GM23338 (cell line): ENCODE results near the gene HIGD1B. TPM values are rescaled to one million over a fixed set of nuclear protein-coding genes. Genes with fewer than 3 reads are reported as not detected.

ENCODE experiments used
- ATAC-seq: fragments of 200-7000 bp; cut with Tn5 transposase; 3 replicates; pipeline ENCODE4 v1.9.1; 2020
- DNase-seq: peaks from one replicate; pipeline ENCODE4 v3.0.0-alpha.2; 2015; ENCODE audit warnings: low spot score
- H2AFZ ChIP-seq: fragments of 200-600 bp; sonication (generic); 2 replicates; pipeline ENCODE4 v1.8.0; 2016; ENCODE audit warnings: antibody characterized with exemption, mild to moderate bottlenecking, moderate library complexity
- H3F3A ChIP-seq: fragments of 200-600 bp; sonication (generic); replicated peaks from 2 replicates; pipeline ENCODE4 v1.8.0; 2017; ENCODE audit warnings: antibody characterized with exemption, mixed run types, low read depth
- H3K27ac ChIP-seq: fragments of 200-600 bp; sonication (generic); 2 replicates; pipeline ENCODE4 v1.6.1; 2016; ENCODE audit warnings: low read depth
- H3K27me3 ChIP-seq: fragments of 200-600 bp; sonication (generic); 2 replicates; pipeline ENCODE4 v1.8.0; 2016; ENCODE audit warnings: mild to moderate bottlenecking, mixed run types, moderate library complexity; ENCODE audit not compliant: insufficient read depth
- H3K36me3 ChIP-seq: fragments of 200-600 bp; sonication (generic); 2 replicates; pipeline ENCODE4 v1.8.0; 2016; ENCODE audit warnings: mild to moderate bottlenecking; ENCODE audit not compliant: insufficient read depth
- H3K4me1 ChIP-seq: fragments of 200-600 bp; sonication (generic); 2 replicates; pipeline ENCODE4 v1.8.0; 2016; ENCODE audit warnings: mild to moderate bottlenecking, moderate library complexity; ENCODE audit not compliant: insufficient read depth
- H3K4me2 ChIP-seq: fragments of 200-600 bp; sonication (generic); 2 replicates; pipeline ENCODE4 v1.7.1; 2017; ENCODE audit warnings: mixed run types
- H3K4me3 ChIP-seq: fragments of 200-600 bp; sonication (generic); 2 replicates; pipeline ENCODE4 v1.6.1; 2016; ENCODE audit warnings: mixed run types
- H3K79me2 ChIP-seq: fragments of 200-600 bp; sonication (generic); replicated peaks from 2 replicates; pipeline ENCODE4 v1.8.0; 2017; ENCODE audit warnings: mild to moderate bottlenecking; ENCODE audit not compliant: insufficient read depth
- H3K9me2 ChIP-seq: fragments of 200-600 bp; sonication (generic); 2 replicates; pipeline ENCODE4 v1.8.0; 2017; ENCODE audit not compliant: insufficient read depth
- H4K20me1 ChIP-seq: fragments of 200-600 bp; sonication (generic); replicated peaks from 2 replicates; pipeline ENCODE4 v1.8.0; 2017; ENCODE audit warnings: mild to moderate bottlenecking; ENCODE audit not compliant: insufficient read depth
- H3K27ac Mint-ChIP-seq: 2 replicates; pipeline ENCODE4 v1.8.0; 2020; ENCODE audit warnings: inconsistent platforms, mild to moderate bottlenecking, moderate library complexity, mixed read lengths
- H3K27me3 Mint-ChIP-seq: 3 replicates; pipeline ENCODE4 v1.8.0; 2022; ENCODE audit warnings: low read depth, mild to moderate bottlenecking, moderate library complexity, mixed read lengths, inconsistent platforms; ENCODE audit not compliant: insufficient read depth, poor library complexity
- H3K36me3 Mint-ChIP-seq: 3 replicates; pipeline ENCODE4 v1.8.0; 2021; ENCODE audit warnings: low read depth, mild to moderate bottlenecking, inconsistent platforms, moderate library complexity, mixed read lengths
- H3K4me1 Mint-ChIP-seq: 3 replicates; pipeline ENCODE4 v1.8.0; 2020; ENCODE audit warnings: mild to moderate bottlenecking, inconsistent platforms, mixed read lengths
- H3K4me3 Mint-ChIP-seq: 3 replicates; pipeline ENCODE4 v1.8.0; 2021; ENCODE audit warnings: moderate library complexity, mild to moderate bottlenecking, inconsistent platforms, mixed read lengths
- H3K9me3 Mint-ChIP-seq: 3 replicates; pipeline ENCODE4 v1.8.0; 2020; ENCODE audit warnings: moderate library complexity, mild to moderate bottlenecking, inconsistent platforms, mixed read lengths
- CREB1 ChIP-seq: fragments of 250-450 bp; sonication (Bioruptor Pico); IDR thresholded peaks from 2 replicates; pipeline ENCODE4 v1.5.0; 2020; ENCODE audit warnings: low read depth, mild to moderate bottlenecking, moderate library complexity
- EZH2 ChIP-seq: fragments of 200-600 bp; sonication (generic); IDR thresholded peaks from one replicate; pipeline ENCODE4 v1.8.0; 2017; ENCODE audit warnings: antibody characterized with exemption, mild to moderate bottlenecking, low read depth; ENCODE audit not compliant: unreplicated experiment
- EZH2phosphoT487 ChIP-seq: fragments of 200-600 bp; sonication (generic); IDR thresholded peaks from one replicate; pipeline ENCODE4 v1.8.1; 2018; ENCODE audit warnings: antibody characterized with exemption; ENCODE audit not compliant: unreplicated experiment
- JUNB ChIP-seq: IDR thresholded peaks from one replicate; pipeline ENCODE4 v1.6.1; 2016; ENCODE audit warnings: antibody characterized with exemption; ENCODE audit not compliant: unreplicated experiment
- NANOG ChIP-seq: IDR thresholded peaks from 2 replicates; pipeline ENCODE4 v1.6.1; 2016; ENCODE audit warnings: antibody characterized with exemption, borderline replicate concordance
- POLR2AphosphoS5 ChIP-seq: IDR thresholded peaks from 2 replicates; pipeline ENCODE4 v1.6.1; 2016; ENCODE audit warnings: antibody characterized with exemption, low read depth
- STAT1 ChIP-seq: IDR thresholded peaks from one replicate; pipeline ENCODE4 v1.6.1; 2016; ENCODE audit warnings: antibody characterized with exemption; ENCODE audit not compliant: unreplicated experiment
- ZNF114 ChIP-seq: fragments of 250-450 bp; sonication (Bioruptor Pico); IDR thresholded peaks from 2 replicates; pipeline ENCODE4 v1.5.0; 2020; ENCODE audit warnings: mild to moderate bottlenecking, moderate library complexity
- ZNF331 ChIP-seq: fragments of 250-450 bp; sonication (Bioruptor Pico); IDR thresholded peaks from 2 replicates; pipeline ENCODE4 v1.5.0; 2020; ENCODE audit warnings: low read depth, mild to moderate bottlenecking, moderate library complexity
- polyA plus RNA-seq: library from polyadenylated mRNA; unstranded; fragments of >200 nt; fragmentation: Nextera tagmentation; extraction: Ambion mirVana; gene quantifications from 2 replicates; pipeline ENCODE4 v1.2.1, GENCODE V29; 2016
- total RNA-seq: library from RNA; depleted of rRNA; stranded (reverse); fragments of >200 nt; shearing (Covaris generic); gene quantifications from 2 replicates; pipeline ENCODE4 v1.2.3, GENCODE V29; 2014
- TF ChIP-seq, protein P1 (sequence below): IDR thresholded peaks from 2 replicates; pipeline ENCODE4 v1.6.1; 2016; ENCODE audit warnings: antibody characterized with exemption
- TF ChIP-seq, protein P2 (sequence below), 2 experiments: fragments of 200-600 bp in 1 of 2; sonication (generic) in 1 of 2; conservative IDR thresholded peaks; 2 replicates each; pipeline versions ENCODE4 v1.5.1 to v1.6.1; 2016 to 2017; ENCODE audit warnings: antibody characterized with exemption in 2 of 2, low read depth in 2 of 2, mild to moderate bottlenecking in 2 of 2, moderate library complexity in 1 of 2
- TF ChIP-seq, protein P3 (sequence below): fragments of 250-450 bp; sonication (Bioruptor Pico); IDR thresholded peaks from 2 replicates; pipeline ENCODE4 v1.5.0; 2020; ENCODE audit warnings: mild to moderate bottlenecking, moderate library complexity
- TF ChIP-seq, protein P4 (sequence below): IDR thresholded peaks from one replicate; pipeline ENCODE4 v1.6.1; 2018; ENCODE audit warnings: antibody characterized with exemption; ENCODE audit not compliant: unreplicated experiment

Gene HIGD1B
- total and polyA plus RNA-seq, 2 experiments from 2014 or later, result not detected

DNA sequence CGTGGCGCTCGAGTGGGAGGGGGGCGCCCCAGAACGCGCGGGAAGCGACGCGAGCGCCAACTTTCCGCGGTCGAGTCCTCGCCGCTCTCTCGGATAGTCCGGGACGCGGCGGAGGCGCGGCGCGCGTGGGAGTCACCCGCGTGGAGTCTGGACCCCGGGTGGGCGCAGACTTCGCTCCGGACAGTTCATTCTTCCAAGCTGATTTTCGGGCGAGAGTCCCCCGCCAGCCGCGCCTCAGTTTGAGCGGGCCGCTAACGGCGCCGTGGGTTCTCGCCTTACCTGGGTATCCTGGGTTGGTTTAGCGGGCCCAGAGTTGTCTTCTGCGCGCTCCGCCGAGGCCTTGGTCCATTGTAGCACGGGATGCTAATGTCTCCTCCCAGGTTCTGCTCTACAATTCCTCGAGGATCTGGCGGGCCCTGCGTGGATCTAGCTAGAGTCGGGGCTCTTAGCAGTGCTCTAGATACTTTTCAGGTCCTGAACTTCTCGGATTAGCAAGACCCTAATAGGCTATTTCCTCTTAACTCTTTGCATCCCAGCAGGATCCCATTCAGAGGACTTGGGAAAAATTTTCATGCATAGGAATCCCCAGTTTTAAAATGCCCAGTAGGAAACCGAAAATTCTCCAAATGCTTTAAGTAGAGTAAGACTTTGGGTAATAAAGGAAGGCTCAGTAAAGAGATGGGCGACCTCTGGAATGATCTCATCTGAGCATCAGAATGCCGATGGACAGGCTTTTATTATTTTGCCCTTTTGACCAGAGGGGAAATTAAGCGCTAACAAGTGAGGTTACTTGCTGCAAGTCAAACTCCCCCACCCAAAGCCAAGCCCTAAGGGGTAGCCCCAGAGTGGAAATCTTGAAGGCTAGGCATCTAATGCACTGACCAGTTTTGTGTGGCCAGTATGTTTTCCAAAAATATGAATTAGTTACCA, 17.1 kb upstream of the HIGD1B start:
- no peaks in the 10 kb centered on the region for H3K9me2 ChIP-seq
- no peaks in the 10 kb centered on the region for H3K27me3 ChIP-seq
- H4K20me1 ChIP-seq, result peaks cover 31% of the 10 kb centered on the region
- Mint-ChIP-seq H3K4me3 (peak overlapping the region; percentile 94), H3K4me1 (peaks cover 28% of the 10 kb centered on the region), H3K36me3 (peaks cover 11% of the 10 kb centered on the region; the same call in 2 of the 3 replicates), H3K27me3 (peaks cover 20% of the 10 kb centered on the region), H3K27ac (peak overlapping the region; percentile 96), H3K9me3 (peaks cover 2% of the 10 kb centered on the region; the same call in 1 of the 3 replicates)
- H3K4me3 ChIP-seq, result peak overlapping the region; percentile 75
- TF ChIP-seq EZH2phosphoT487 (no peak), STAT1 (no peak), EZH2 (no peak), CREB1 (CRISPR knock-in tag) (no peak), ZNF331 (CRISPR knock-in tag) (no peak), POLR2AphosphoS5 (0 out of 2 replicates have a peak, but pooled peaks have one; percentile 57), ZNF114 (no peak), NANOG (peak; percentile 92), JUNB (no peak)
- TF ChIP-seq, protein P1, sequence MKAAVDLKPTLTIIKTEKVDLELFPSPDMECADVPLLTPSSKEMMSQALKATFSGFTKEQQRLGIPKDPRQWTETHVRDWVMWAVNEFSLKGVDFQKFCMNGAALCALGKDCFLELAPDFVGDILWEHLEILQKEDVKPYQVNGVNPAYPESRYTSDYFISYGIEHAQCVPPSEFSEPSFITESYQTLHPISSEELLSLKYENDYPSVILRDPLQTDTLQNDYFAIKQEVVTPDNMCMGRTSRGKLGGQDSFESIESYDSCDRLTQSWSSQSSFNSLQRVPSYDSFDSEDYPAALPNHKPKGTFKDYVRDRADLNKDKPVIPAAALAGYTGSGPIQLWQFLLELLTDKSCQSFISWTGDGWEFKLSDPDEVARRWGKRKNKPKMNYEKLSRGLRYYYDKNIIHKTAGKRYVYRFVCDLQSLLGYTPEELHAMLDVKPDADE, result peak; percentile 58; the same call in 1 of the 2 replicates
- TF ChIP-seq, protein P2, sequence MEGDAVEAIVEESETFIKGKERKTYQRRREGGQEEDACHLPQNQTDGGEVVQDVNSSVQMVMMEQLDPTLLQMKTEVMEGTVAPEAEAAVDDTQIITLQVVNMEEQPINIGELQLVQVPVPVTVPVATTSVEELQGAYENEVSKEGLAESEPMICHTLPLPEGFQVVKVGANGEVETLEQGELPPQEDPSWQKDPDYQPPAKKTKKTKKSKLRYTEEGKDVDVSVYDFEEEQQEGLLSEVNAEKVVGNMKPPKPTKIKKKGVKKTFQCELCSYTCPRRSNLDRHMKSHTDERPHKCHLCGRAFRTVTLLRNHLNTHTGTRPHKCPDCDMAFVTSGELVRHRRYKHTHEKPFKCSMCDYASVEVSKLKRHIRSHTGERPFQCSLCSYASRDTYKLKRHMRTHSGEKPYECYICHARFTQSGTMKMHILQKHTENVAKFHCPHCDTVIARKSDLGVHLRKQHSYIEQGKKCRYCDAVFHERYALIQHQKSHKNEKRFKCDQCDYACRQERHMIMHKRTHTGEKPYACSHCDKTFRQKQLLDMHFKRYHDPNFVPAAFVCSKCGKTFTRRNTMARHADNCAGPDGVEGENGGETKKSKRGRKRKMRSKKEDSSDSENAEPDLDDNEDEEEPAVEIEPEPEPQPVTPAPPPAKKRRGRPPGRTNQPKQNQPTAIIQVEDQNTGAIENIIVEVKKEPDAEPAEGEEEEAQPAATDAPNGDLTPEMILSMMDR (conservative IDR thresholded peaks at IDR 0.05; ENCODE audit: low read depth in 2 of 2), result no peak
- TF ChIP-seq, protein P3, sequence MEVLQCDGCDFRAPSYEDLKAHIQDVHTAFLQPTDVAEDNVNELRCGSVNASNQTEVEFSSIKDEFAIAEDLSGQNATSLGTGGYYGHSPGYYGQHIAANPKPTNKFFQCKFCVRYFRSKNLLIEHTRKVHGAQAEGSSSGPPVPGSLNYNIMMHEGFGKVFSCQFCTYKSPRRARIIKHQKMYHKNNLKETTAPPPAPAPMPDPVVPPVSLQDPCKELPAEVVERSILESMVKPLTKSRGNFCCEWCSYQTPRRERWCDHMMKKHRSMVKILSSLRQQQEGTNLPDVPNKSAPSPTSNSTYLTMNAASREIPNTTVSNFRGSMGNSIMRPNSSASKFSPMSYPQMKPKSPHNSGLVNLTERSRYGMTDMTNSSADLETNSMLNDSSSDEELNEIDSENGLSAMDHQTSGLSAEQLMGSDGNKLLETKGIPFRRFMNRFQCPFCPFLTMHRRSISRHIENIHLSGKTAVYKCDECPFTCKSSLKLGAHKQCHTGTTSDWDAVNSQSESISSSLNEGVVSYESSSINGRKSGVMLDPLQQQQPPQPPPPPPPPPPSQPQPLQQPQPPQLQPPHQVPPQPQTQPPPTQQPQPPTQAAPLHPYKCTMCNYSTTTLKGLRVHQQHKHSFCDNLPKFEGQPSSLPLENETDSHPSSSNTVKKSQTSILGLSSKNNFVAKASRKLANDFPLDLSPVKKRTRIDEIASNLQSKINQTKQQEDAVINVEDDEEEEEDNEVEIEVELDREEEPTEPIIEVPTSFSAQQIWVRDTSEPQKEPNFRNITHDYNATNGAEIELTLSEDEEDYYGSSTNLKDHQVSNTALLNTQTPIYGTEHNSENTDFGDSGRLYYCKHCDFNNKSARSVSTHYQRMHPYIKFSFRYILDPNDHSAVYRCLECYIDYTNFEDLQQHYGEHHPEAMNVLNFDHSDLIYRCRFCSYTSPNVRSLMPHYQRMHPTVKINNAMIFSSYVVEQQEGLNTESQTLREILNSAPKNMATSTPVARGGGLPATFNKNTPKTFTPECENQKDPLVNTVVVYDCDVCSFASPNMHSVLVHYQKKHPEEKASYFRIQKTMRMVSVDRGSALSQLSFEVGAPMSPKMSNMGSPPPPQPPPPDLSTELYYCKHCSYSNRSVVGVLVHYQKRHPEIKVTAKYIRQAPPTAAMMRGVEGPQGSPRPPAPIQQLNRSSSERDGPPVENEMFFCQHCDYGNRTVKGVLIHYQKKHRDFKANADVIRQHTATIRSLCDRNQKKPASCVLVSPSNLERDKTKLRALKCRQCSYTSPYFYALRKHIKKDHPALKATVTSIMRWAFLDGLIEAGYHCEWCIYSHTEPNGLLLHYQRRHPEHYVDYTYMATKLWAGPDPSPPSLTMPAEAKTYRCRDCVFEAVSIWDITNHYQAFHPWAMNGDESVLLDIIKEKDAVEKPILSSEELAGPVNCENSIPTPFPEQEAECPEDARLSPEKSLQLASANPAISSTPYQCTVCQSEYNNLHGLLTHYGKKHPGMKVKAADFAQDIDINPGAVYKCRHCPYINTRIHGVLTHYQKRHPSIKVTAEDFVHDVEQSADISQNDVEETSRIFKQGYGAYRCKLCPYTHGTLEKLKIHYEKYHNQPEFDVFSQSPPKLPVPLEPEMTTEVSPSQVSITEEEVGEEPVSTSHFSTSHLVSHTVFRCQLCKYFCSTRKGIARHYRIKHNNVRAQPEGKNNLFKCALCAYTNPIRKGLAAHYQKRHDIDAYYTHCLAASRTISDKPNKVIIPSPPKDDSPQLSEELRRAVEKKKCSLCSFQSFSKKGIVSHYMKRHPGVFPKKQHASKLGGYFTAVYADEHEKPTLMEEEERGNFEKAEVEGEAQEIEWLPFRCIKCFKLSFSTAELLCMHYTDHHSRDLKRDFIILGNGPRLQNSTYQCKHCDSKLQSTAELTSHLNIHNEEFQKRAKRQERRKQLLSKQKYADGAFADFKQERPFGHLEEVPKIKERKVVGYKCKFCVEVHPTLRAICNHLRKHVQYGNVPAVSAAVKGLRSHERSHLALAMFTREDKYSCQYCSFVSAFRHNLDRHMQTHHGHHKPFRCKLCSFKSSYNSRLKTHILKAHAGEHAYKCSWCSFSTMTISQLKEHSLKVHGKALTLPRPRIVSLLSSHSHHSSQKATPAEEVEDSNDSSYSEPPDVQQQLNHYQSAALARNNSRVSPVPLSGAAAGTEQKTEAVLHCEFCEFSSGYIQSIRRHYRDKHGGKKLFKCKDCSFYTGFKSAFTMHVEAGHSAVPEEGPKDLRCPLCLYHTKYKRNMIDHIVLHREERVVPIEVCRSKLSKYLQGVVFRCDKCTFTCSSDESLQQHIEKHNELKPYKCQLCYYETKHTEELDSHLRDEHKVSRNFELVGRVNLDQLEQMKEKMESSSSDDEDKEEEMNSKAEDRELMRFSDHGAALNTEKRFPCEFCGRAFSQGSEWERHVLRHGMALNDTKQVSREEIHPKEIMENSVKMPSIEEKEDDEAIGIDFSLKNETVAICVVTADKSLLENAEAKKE, result no peak; the same call in 1 of the 2 replicates
- TF ChIP-seq, protein P4, sequence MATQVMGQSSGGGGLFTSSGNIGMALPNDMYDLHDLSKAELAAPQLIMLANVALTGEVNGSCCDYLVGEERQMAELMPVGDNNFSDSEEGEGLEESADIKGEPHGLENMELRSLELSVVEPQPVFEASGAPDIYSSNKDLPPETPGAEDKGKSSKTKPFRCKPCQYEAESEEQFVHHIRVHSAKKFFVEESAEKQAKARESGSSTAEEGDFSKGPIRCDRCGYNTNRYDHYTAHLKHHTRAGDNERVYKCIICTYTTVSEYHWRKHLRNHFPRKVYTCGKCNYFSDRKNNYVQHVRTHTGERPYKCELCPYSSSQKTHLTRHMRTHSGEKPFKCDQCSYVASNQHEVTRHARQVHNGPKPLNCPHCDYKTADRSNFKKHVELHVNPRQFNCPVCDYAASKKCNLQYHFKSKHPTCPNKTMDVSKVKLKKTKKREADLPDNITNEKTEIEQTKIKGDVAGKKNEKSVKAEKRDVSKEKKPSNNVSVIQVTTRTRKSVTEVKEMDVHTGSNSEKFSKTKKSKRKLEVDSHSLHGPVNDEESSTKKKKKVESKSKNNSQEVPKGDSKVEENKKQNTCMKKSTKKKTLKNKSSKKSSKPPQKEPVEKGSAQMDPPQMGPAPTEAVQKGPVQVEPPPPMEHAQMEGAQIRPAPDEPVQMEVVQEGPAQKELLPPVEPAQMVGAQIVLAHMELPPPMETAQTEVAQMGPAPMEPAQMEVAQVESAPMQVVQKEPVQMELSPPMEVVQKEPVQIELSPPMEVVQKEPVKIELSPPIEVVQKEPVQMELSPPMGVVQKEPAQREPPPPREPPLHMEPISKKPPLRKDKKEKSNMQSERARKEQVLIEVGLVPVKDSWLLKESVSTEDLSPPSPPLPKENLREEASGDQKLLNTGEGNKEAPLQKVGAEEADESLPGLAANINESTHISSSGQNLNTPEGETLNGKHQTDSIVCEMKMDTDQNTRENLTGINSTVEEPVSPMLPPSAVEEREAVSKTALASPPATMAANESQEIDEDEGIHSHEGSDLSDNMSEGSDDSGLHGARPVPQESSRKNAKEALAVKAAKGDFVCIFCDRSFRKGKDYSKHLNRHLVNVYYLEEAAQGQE, result no peak
- H3K4me1 ChIP-seq, result peaks cover 36% of the 10 kb centered on the region
- ATAC-seq (peak; percentile 46), DNase-seq (peak; percentile 92)
- H2AFZ ChIP-seq, result no peak overlapping the region
- H3K27ac ChIP-seq, result peak overlapping the region; percentile 91
- no peaks in the 10 kb centered on the region for H3K36me3 ChIP-seq
- H3K79me2 ChIP-seq, result peaks cover 38% of the 10 kb centered on the region
- peak overlapping the region; percentile 69 for H3K4me2 ChIP-seq
- H3F3A ChIP-seq, result peaks cover 6% of the 10 kb centered on the region; the same call in 1 of the 2 replicates
